Left lobe of liver (tissue), 2 donors: ENCODE results near the gene USP12. TPM values are rescaled to one million over a fixed set of nuclear protein-coding genes. Genes with fewer than 3 reads are reported as not detected.
"Not testable (repeated sequence)": the region's sequence is repeated elsewhere in the genome, so short reads cannot be mapped to it uniquely, and the experiment has no call there.

Experiments used
- ATAC-seq: fragments of 200-7000 bp; cut with Tn5 transposase; one replicate; pipeline ENCODE4 v1.9.1; 2020; ENCODE audit warnings: mild to moderate bottlenecking, moderate library complexity
- DNase-seq: peaks from one replicate; pipeline ENCODE4 v3.0.0-alpha.2; 2020; ENCODE audit warnings: low spot score
- total RNA-seq: library from RNA; stranded (reverse); gene quantifications from one replicate; pipeline ENCODE4 v1.2.1, GENCODE V29; 2021
- donor health status: DM: no; HTN: no; CAD: no; lungs with moderate emphysema.
- donor health status: DM: no; HTN: yes; CAD: no.

USP12 gene
- total RNA-seq, 1 donor from 2014 or later = 11.5 TPM

DNA sequence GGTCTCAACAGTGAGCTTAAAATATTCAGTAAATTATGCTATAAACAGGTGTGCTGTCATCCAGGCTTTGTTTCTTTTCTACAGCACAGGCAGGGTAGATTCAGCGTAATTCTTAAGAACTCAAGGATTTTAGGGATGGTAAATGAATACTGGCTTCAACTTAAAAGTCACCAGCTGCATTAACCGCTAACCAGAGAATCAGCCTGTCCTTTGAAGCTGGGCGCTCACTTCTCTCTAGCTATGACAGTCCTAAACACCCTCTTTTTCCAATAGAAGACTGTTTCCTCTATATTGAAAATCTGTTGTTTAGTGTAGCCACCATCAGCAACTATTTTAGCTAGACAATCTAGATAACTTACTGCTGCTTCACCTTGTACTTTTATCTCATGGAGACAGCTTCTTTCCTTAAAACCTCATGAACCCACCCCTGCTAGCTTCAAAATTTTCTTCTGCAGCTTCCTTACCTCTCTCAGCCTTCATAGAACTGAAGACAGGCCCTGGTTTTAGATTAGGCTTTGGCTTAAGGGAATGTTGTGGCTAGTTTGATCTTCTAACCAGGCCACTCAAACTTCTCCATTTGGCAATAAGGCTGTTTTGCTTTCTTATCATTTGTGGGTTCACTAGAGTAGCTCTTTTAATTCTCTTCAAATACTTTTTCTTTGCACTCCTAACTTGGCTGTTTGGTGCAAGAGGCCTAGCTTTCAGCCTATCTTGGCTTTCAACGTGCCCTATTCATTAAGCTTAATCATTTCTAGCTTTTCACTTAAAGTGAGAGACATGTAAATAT lies 89.5 kb downstream of the USP12 start:
- ATAC-seq (no peak), DNase-seq (no peak)

DNA sequence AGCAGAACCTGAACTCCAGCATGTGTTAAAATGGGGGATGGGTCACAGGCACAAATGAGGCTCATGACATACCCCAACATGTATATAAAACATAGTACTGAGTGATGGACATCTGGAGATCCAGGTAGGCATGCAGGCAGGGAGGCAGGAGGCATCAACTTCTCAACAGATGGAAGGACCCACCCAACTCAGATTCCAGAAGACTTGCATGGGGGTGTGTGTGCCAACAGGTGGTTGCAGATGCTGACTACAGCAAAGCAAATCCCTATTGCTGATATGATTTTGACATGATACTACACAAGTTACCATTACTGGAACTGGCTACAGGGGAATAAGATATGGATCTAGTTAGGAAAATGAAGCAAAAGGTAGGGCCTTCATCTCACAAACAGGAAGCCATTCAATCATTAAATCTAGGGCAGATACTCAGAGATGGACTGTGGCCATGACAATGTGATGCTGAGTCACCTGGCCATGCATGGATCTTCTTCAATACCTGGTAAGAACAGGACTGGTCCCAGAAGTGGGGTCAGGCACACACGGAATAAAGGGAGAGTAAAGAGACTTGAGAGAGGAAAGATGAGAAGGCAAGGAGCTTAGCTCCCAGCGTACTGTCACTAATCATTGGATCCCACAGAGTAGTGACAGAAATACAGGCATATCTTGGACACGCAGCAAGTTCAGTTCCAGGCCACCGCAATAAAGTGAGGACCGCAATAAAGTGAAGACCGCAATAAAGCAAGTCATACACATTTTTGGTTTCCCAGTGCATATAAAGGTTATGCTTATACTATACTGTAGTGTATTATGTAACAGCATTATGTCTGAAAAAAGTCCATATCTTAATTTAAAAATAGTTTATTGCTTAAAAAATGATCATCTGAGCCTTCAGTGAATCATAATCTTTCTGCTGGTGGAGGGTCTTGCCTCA lies 91.3 kb downstream of the USP12 start:
- ATAC-seq (no peak), DNase-seq (no peak)

DNA sequence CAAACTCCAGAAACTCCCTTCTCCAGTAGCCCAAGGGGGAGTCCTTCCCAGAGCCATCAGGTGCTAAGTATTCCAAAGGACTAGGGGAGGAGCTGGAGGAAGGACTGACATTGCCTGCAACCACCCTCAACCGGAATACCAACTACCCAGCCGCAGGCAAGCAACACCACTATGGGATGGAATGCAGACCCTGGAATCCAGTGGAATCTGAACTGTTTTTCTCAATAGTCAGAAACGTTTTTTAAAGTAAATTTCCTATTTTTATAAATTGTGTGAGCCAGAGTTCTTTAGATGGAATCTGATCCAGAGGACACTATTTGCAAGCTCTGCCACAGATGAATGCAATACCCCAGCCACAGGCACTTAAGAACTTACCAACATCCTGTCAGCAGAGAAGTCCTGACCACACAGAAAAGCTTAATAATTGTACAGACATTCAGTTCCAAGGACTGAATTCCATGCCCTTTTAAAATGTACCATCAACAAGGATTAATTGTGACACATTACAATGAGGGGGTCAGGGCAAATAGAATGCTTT lies 92.1 kb downstream of the USP12 start:
- no peak for DNase-seq
- no peak for ATAC-seq

DNA sequence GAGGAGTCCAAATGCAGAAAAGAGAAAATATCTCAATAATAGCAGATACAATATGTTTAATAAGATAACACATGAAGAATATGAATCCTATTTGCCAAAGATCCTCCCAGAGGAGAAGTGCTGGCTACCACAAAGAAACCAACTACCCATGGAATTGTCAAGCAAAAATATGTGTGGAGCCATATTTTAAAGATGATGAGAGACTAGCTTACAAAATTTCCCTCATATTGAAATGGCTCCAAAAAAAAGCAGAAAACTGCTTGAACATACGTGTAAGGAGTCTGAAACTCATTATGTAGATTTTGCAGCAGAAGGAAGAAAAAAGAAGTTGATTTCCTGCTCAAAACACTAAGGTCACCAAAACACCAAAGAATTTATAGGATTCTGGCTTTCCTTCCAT lies 94.2 kb downstream of the USP12 start:
- ATAC-seq (no peak), DNase-seq (no peak)

DNA sequence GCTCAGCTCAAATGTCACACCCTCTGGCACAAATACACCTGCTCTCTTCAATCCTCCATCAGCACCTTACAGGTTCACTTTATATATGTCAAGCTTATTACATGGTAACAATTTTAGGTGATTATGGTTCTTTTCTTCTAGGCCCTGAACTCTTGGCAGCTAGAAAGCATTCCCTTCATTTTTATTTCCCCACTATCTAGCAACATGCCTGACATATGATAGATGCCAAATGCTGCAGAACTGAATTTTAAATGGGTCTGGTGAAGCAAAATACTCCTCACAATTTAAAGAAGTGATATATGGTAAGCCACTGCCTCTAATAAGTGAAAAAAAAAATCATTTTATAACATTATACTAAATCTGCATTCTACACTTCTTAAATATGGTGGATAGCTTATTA lies 95.2 kb downstream of the USP12 start:
- DNase-seq (no peak), ATAC-seq (no peak)

DNA sequence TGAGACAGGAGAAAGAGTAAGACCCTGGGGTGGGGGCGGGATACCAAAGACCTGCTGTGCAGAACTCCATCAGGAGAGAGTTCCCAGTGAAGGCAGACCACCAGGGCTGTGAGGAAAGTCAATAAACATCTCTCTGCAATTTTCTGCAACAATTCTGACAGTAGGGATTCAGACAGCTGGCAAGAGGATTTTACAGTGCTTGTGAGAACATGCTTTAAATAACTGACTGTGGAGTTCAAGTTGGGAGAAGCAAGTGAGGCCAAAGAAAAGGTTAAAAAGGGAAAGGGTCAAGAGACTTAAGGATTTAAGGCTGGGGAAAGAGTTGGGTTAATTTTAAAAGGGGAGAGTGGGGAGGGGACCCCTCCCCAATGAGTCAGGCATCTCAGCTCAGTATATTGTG lies 98.4 kb downstream of the USP12 start:
- no peak for DNase-seq
- no peak for ATAC-seq

DNA sequence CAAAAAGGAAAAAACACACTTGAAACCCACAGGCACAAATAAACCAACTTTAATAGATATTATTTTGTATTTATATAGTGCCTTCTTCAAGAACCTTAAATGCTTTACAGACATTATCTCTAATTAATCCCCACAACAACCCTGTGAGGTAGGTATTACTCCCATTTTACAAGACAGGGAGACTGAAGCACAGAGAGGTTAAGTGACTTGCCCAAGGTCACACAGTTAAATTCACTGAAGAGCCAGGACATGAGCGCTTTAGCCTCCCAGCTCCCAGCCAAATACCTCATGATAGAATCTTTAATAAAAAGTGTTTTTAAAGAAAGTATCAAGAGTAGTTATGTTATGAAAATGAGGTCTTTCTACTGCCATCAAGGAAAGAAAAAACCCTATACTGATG lies 105.5 kb downstream of the USP12 start:
- not testable (repeated sequence) for DNase-seq, ATAC-seq

DNA sequence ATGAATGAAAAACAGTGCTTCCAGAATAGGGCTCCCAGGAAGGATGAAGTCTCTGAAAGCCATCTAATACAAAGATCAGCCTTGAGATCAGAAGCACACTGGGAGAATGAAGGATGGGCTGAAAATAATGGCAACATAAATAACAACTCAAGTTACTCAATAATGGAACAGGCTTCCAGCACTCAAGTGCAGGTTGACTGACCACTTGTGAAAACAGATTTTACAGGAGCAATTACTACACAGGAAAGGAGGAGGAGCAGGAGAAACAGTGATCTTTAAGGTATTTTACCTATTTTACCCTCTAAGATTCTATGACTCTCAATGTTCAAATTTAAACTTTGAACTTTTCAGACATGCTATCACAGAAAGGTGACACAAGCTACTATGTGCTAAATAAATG lies 106.0 kb downstream of the USP12 start:
- ATAC-seq (no peak), DNase-seq (no peak)

DNA sequence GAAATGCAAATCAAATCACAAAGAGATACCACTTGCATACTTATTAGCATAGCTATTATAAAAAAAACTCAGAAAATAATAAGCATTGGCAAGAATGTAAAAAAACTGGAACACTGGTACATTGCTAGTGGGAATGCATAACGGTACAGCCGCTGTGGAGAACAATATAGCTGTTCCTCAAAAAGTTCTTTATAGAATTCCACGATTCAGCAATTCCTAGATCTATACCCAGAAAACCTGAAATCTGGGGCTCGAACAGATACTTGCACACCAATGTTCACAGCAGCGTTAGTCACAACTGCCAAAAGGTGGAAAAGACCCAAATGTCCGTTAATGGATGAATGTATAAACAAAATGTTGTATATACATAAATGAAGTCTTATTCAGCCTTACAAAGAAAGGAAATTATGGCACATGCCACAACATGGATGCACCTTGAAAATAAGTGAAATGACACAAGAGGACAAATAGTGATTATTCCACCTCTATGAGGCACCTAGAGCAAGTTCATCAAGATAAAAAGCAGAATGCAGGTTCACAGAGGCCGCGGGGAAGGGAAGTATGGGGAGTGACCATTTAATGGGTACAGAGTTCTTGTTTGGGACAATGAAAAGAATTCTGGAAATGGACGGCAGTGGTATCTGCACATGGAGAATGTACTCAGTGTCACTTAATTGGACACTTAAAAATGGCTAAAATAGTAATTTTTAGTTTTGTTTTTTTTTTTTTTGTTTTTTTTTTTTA lies 107.2 kb downstream of the USP12 start:
- ATAC-seq (no peak), DNase-seq (no peak)

DNA sequence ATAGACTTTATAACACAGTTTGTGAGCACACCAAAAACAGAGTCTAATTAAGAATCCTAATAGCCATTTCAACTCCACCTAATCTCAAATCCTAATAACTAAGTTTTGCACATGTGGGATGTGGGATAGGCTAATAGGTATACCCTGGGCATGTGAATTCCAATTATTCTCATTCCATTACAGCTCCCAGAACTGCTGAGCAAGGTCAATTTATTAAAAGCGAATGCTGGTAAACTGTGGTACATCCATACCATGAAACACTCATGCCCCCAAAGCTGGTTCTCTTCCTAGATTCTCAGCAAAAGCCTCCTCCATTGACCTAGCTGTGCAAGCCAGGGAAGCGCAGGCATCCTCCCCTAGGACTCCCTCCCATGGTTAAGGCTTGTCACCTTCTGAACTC lies 113.8 kb downstream of the USP12 start:
- ATAC-seq (no peak), DNase-seq (no peak)

DNA sequence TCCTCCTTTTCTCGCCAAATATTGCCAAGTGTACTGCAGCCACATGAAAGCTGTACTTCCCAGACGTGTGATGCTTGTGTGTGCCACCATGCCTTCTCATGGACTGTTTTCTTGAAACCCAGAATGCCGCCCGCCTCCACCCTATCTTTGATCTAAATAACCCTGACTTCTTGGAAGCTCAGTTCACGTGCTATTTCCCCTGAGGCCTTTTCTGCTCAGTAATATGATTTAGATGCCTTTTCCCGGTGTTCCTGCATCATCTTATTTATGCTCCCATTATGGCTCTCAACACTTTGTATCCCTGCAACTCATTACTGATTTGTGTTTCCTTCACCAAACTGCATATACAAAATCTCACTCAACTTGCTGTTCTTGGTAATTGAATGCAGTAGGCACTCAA lies 116.1 kb downstream of the USP12 start:
- DNase-seq (no peak), ATAC-seq (no peak)

DNA sequence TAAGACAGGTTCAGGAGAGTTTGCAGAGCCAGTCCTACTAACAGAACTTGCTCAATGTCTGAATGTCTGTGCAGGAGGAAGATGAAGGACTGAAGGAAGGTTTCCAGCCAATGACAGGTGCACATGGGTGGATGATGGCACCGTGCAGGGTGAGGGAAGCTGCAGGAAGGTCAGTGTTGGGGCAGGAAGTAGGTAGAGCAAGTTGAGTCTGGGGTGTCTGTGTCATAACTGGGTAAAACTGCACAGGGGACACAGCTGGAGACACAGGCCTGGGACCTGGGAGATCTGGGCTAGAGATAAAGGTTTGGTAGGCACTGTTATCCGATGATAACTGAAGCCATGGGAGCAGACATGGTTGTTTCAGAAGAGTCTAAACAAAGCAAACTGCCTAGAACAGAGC lies 116.9 kb downstream of the USP12 start:
- DNase-seq (no peak), ATAC-seq (no peak)

DNA sequence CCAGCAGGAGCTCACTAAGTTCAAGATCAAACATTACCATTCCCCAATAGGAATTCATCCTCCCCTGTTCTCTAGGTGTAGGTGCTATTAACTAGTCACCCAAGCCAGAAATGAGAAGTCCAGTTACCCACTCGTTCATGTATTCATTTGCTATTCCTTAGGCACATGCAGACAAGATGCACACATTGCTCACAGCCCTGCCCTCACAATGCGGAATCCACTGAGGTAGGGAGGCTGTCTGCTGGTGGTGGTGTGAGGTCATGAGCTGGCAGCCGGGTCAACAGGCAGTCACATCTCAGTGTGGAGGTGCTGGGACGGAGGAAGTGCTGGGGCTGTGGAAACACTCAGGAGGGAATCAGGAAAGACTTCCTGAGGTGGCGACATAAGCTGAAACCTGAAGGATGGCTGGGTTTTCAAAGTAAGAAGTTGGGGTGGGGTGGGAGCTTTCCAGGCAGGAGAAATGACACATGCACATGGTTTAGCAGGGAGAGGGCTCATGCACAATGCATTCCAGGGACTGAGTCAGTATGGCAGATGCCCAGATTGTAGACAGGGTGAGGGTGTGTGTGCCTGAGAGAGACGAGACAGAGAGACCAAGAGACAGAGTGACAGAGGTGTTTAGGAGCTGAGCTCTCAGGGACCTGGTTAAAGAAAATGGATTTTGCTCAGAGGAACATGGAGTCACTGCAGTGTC lies 117.6 kb downstream of the USP12 start:
- peak; percentile 19 for ATAC-seq
- no peak for DNase-seq

DNA sequence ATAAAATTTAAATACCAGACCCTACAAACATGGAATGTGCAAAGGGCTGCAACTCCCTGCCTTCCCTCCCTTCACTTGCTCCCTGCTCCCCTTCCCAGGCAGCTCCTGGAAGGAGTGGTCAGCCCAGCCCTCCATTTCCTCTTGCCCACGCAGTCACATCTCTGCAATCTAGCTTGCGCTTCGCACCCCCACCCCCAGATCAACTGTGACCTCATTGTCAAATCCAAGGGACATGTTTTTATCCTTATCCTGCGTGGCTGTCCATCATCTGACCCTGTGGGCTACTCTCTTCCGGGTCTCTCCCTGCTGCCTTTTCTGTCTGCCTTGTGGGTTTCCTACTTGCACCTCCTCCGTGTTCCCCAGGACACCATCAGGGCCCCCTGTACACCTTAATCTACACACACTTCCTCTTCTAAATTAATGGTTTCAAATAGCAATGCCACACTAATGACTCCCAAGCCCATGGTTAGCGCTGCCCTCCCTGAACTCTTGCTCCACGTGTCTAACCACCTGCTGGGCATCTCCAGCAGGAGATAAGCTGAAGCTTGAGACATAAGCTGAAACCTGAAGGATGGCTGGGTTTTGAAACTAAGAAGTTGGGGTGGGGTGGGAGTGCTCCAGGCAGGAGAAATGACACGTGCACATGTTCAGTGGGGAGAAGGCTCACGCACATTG lies 118.3 kb downstream of the USP12 start:
- DNase-seq (no peak), ATAC-seq (no peak)

DNA sequence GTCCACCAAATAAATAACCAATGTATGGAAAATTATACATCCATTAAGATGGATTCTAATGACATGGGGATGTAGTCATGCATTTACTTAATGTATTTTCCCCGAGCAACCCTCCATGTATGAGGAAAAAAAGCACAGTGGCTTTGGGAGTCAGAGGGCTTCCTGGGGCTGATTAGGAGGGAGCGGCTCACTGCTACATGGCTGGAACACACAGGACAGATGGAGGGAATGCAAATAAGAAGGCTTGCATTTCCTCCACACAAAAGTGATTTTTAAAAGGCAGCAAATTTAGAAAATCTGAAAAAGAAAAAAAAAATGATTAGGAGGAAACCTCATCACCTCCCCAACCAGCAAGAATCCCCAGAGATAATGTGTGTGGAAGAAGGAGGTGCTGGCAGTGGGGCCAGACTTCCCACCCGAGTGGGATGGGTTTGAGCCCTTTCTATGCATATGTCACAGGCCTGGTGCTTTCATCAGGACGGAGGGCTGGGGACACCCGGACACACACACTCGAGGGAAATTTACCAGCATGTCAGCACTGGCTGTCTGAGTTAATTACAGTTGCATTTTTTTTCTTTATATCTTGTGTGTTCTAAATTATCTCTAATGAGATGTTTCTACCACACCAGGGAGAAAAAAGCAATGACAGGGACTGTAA lies 118.9 kb downstream of the USP12 start:
- ATAC-seq (no peak), DNase-seq (no peak)

DNA sequence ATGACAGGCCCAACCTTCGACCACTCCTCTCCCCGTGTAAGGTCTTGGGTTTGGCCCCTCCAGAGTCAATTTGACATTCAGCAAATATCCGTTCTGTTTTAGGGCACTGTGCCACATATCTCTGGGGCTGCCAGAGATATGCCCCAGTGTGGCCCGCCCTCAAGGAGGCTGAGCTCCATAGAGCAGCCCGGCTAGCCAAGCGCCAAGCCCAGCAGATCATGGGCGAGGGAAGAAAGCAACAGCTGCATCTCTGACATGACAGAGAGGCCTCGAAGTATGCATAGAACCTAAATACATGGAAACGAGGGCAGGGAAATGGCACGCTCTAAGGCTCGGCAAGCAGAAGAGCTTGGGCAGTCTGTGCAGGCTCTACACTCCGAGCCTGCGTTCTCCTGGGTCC lies 124.5 kb downstream of the USP12 start:
- no peak for DNase-seq
- ATAC-seq = no peak

DNA sequence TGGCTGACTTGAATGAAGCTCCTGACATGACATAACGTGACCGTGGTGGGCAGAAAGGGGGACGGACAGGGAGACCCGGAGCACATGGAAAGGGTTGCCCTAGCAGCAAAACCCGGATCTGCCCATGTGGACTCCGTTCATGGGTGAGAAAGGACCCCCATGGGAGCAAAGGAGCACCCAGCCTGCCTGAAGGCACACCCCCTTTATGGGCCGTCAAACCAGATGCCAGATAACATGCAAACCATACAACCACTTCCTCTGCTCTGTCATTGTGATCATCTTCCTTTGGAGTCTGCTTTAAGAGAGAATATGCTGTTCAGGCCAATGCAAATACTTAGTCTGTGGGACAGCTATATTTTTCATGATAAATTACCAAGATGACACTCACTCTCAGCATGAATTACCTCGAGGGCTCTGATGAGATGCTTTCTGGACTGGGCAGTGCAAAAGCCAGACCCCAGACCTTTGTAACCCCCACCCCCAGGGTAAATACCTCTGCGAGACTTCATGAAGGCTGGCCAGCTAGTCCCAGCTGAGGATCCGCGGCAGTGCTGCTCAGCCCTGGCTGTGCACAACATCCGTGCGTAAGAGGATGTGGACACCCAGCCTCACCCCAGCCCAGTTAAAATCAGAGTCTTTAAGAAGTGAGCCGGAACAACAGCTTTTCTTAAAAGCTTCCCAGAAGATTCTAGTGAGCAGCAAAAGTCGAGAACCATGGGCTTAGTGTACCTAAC lies 126.6 kb downstream of the USP12 start:
- no peak for ATAC-seq
- DNase-seq = no peak

DNA sequence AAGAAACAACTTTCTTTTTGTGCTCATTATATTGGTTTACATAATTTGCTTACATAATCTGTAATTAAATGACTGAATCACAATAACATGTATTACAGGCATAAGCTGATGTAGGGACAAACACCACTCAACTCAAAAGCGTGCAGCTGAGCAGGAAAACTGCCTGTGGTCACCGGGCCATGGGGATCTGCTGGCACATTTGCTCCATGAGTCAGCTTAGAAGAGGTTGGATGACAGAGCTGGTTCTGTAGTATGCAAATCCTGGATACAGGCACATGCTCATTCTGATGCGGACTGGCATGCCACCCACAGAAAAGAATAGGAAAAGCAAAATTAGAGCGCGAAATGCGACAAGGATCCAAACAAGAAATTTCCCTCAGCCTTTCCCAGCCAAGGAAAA lies 128.6 kb downstream of the USP12 start:
- DNase-seq = no peak

DNA sequence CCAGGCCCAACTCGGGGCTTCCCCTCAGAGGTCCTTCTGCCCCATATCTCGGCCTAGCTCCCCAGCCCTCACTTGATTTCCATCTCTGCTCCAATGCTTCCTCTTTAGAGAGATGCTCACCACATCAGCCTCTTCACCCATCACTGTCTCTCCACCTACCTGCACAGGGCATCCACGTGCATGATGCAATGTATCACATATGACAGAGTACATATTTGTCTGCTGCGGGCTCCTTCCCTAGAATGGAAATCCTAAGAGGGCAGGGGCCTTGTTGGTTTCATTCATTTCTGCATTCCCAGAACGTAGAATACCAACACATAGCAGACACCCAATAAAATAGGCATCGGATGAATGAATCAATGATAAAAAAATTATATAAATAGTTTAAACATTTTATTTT lies 130.3 kb downstream of the USP12 start:
- ATAC-seq (no peak), DNase-seq (no peak)

More for the DNA sequence above, 128.6 kb downstream of the USP12 start:
- ATAC-seq = no peak
